ENCODE results near the gene PLAU.
A peak's percentile ranks its signal among the peaks of the same experiment; 100 is the strongest.
"Not testable (repeated sequence)": the region's sequence is repeated elsewhere in the genome, so short reads cannot be mapped to it uniquely, and the experiment has no call there.

PLAU gene

DNA sequence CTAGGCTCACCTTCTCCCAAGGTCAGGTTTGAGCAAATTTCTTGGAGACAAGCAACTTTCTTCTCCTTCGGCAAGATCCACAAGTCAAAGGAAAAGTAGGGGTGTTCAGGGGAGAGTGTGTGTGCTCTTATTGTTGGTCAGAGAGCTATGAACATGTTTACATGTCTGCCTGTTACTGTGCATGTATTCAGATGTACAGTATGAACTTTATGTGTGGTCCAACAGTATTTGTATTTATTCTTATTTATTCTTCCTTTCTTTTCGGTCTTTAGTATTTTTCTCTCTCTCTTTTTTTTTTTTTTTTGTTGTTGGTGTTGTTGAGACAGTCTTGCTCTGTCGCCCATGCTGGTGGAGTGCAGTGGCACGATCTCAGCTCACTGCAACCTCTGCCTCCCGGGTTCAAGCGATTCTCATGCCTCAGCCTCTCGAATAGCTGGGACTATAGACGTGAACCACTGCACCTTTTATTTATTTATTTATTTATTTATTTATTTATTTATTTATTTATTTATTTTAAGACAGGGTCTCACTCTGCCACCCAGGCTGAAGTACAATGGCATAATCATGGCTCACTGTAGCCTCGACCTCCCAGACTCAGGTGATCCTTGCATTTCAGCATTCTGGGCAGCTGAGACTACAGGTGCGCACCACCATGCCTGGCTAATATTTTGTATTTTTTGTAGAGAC, 38.2 kb downstream of the PLAU start:
- H3K36me3 Mint-ChIP-seq = no peaks in the 10 kb centered on the region
- H3K27ac Mint-ChIP-seq = no peak overlapping the region
- H3K9me3 Mint-ChIP-seq = peaks cover 3% of the 10 kb centered on the region
- DNase-seq = no peak
- no peak overlapping the region for H3K4me3 Mint-ChIP-seq
- H3K4me1 Mint-ChIP-seq = peaks cover 9% of the 10 kb centered on the region
- CTCF ChIA-PET = interaction anchor here (1.3 to 1.5 kb wide), 2 partner anchors 8 to 61 kb away, joined by 3 to 4 read pairs; no protein-coding TSS in a partner anchor
- peaks cover 32% of the 10 kb centered on the region for H3K27me3 Mint-ChIP-seq

DNA sequence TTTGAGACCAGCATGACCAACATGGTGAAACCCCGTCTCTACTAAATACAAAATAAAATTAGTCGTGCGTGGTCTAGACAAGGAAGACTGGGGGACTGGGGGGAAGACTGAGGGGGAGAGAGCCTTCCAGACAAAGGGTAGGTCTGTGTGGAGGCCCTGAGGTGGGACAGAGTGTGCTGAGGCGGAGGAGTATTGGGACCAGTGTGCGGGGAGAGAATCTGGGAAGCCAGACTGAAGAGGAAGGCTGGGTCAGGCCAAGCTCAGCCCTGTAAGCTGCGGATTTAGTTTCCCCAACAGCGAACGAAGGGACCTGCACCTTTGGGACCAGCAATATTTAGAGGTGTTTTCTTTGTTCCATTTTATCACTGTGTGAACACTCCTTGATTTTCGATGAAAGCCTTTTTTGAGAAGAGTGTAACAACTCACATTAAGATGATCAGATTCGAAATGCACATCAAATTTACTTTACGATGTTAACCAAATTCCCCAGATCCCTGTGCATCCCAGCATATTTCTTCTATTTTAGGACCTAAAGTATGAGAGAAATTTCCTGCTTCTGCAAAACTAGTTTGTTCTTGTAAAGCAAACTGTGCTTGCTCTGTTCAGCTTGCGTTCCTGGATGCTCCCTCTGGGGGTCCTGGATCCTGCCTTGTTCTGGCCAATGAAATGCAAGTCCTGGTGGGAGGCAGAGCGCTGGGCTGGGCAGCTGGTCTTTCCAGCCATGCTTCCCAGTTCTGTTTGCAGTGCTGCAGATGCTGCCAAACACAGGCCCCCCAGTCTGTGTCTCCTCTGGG, 39.4 kb downstream of the PLAU start:
- H3K4me3 Mint-ChIP-seq = no peak overlapping the region
- H3K4me1 Mint-ChIP-seq = peaks cover 16% of the 10 kb centered on the region
- H3K27me3 Mint-ChIP-seq = peaks cover 23% of the 10 kb centered on the region
- CTCF ChIA-PET = interaction anchor here (1.3 to 1.5 kb wide), 2 partner anchors 10 to 63 kb away, joined by 3 to 4 read pairs; no protein-coding TSS in a partner anchor
- no peak overlapping the region for H3K27ac Mint-ChIP-seq
- peaks cover under 1% of the 10 kb centered on the region for H3K9me3 Mint-ChIP-seq
- no peaks in the 10 kb centered on the region for H3K36me3 Mint-ChIP-seq
- DNase-seq = no peak

DNA sequence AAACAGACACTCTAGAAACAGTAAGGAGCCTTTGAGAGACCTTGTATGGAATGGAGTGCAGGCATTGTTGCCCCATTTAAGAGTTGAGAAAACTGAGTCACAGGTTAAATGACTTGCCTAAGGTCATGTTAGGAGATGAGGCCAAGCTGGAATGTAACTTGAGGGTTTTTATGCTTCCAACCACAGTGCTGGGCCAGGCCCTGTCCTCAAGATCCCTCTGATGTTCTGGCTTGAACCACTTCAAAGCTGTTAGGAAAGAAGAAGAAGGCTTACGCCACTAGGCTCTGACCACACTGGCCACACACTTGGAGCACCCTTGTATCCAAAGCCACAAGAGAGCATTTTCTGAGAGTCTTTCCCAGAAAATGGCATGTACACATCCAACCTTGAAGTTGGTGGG, 42.7 kb downstream of the PLAU start:
- DNase-seq = no peak
- Mint-ChIP-seq H3K27me3 (peaks cover 10% of the 10 kb centered on the region), H3K4me1 (peaks cover 46% of the 10 kb centered on the region), H3K36me3 (no peaks in the 10 kb centered on the region), H3K27ac (no peak overlapping the region), H3K9me3 (no peaks in the 10 kb centered on the region), H3K4me3 (no peak overlapping the region)
- CTCF ChIA-PET = interaction anchor here (0.7 to 2.0 kb wide), 5 partner anchors 11 to 149 kb away, joined by 3 to 8 read pairs (median 6); no protein-coding TSS in a partner anchor

DNA sequence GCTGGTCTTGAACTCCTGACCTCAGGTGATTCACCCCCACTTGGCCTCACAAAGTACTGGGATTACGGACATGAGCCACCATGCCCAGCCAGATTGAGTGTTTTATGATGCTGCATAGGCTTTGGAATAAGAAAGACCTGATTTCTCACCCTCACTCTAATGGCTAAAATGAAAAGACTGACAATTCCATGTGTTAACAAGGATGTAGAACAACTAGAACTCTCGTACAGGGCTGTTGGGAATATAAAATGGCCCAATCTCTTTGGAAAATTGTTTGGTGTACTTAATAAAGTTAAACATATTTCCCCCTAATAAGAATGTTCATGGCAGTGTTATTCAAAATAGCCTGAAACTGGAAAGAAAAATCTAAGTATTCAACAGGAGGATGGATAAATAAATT, 43.8 kb downstream of the PLAU start:
- Mint-ChIP-seq H3K27ac (no peak overlapping the region), H3K36me3 (no peaks in the 10 kb centered on the region), H3K4me3 (no peak overlapping the region), H3K9me3 (no peaks in the 10 kb centered on the region), H3K4me1 (peaks cover 57% of the 10 kb centered on the region), H3K27me3 (peaks cover 7% of the 10 kb centered on the region)
- CTCF ChIA-PET = interaction anchor here (1.3 to 2.0 kb wide), 2 partner anchors 14 to 69 kb away, joined by 7 to 8 read pairs; no protein-coding TSS in a partner anchor
- no peak for DNase-seq

DNA sequence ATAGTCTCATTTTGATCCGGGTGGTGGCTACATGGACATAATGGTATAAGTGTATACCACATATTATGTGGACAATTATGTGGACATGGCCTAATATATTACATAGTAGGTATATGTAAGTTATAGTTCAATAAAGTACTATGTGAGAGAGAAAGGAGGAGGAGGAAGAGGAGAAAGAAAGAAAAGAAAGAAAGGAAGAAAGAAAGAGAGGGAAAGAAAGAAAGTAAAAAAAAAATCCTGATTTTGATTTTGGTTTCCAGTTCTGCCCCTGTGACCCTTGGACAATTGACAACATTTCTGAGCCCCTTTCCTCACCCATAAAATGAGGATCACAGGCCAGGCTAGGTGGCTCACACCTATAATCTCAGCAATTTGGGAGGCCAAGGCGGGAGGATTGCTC, 44.8 kb downstream of the PLAU start:
- Mint-ChIP-seq H3K4me1 (peaks cover 65% of the 10 kb centered on the region), H3K9me3 (no peaks in the 10 kb centered on the region), H3K27ac (peak overlapping the region; percentile 89), H3K36me3 (no peaks in the 10 kb centered on the region), H3K4me3 (no peak overlapping the region), H3K27me3 (peaks cover under 1% of the 10 kb centered on the region)
- CTCF ChIA-PET = interaction anchor here (1.1 kb wide), 1 partner anchor 18 kb away, joined by 5 read pairs; no protein-coding TSS in a partner anchor
- no peak for DNase-seq

DNA sequence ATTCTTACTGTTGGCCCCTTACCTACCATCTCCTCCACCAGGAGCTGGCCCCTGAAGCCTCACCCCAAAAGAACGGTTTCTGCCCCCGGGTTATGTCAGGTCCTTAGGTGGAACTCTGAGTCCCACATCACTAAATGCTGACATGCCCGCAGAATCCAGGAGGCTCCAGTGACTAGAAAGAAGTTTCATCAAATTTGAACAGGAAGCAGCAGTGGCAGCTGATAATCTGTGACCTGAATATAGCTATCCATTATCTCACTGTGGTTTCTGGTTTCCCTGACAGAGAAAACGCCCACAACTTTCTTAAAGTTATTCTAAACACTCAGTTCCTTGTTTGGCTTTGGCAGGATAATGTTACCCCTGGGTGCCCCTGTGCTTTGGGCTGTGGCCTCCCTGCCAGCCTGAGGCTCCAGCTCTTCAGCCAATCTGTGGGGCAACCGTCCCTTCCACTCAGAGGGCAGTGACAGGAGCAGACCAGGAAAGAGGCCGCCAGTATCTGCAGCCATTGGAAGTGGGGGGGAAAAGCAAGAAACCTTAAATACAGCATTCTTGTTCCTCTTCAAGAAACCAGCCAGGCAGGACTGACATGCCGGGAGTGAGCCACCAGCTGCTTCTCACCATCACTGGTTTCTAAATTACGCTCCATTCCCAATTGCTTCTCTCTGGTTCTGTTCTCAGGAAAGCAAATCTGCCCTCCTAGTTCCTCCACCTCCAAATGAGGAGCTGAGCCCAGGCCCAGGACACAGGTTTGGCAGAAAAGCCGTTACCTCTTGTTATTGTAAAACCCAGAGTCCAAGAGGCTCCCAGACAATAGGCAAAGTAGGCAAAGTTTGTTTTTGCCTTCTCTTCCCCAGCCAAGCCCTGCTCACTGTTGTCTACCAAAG, 45.8 kb downstream of the PLAU start:
- DNase-seq = peak; percentile 57
- no peaks in the 10 kb centered on the region for H3K9me3 Mint-ChIP-seq
- H3K27me3 Mint-ChIP-seq = no peaks in the 10 kb centered on the region
- peaks cover 65% of the 10 kb centered on the region for H3K4me1 Mint-ChIP-seq
- H3K36me3 Mint-ChIP-seq = no peaks in the 10 kb centered on the region
- H3K4me3 Mint-ChIP-seq = peak overlapping the region; percentile 61
- peak overlapping the region; percentile 98 for H3K27ac Mint-ChIP-seq
- CTCF ChIA-PET = interaction anchor here (0.7 to 4.2 kb wide), 12 partner anchors 10 to 147 kb away, joined by 3 to 37 read pairs (median 6); no protein-coding TSS in a partner anchor

DNA sequence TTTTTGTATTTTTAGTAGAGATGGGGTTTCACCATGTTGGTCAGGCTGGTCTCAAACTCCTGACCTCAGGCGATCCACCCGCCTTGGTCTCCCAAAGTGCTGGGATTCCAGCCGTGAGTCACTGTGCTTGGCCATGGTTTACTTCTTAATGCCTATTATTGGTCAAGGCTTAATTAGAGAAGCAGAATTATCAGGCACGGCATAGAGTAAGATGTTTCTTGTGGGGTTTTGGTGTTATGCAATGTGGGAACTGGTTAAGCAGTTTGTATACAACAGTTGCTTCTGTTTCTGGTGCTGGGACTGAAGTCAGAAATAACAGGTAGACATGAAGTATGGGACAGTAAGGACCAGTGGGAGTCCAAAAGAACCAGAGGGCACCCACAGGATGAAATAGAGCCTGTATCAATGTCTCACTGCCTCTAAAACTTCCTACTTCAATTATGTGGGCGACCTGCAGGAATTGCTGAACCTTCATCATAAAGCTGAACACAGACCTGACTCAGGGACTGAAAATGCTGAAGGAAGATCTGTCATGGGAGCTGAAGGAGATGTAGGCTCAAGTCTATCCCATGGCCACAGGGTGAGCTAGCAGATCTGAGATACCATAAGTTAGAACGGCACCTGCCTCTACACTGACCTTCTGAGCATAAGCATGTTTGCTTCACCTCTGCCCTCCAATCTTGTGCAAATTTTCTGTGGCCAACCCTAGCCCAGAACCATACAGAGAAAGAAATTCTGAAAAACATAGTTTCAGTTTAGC, 48.7 kb downstream of the PLAU start:
- no peaks in the 10 kb centered on the region for H3K36me3 Mint-ChIP-seq
- CTCF ChIA-PET = interaction anchor here (0.8 to 4.2 kb wide), 3 partner anchors 15 to 122 kb away, joined by 3 to 37 read pairs (median 4); no protein-coding TSS in a partner anchor

DNA sequence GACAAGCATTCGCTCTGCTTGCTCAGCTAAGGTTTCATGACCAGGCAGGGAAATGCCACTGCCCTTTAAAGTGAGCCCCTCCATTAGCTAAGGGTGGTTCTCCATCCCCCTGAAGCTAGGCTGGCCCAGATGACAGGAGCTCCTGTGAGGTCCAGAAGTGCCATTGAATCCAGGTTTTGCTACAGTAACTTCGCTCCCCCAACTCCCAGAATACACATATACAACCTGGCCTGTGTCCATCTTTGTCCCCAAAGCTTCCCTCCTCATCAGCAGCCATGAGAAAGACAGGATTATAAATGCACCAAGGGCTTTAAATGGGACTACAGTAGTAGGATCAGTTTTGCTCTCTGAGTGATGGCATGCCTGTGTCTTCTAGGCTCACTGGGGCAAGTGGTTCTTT, 51.5 kb downstream of the PLAU start:
- no peaks in the 10 kb centered on the region for H3K36me3 Mint-ChIP-seq
- H3K27ac Mint-ChIP-seq = no peak overlapping the region
- CTCF ChIA-PET = no interaction called here
- no peaks in the 10 kb centered on the region for H3K9me3 Mint-ChIP-seq
- H3K4me3 Mint-ChIP-seq = no peak overlapping the region
- H3K27me3 Mint-ChIP-seq = peaks cover 18% of the 10 kb centered on the region
- DNase-seq = no peak
- H3K4me1 Mint-ChIP-seq = peaks cover 31% of the 10 kb centered on the region

More for the DNA sequence above, 48.7 kb downstream of the PLAU start:
- no peaks in the 10 kb centered on the region for H3K27me3 Mint-ChIP-seq
- H3K4me3 Mint-ChIP-seq = no peak overlapping the region
- peak overlapping the region; percentile 86 for H3K27ac Mint-ChIP-seq
- no peaks in the 10 kb centered on the region for H3K9me3 Mint-ChIP-seq
- no peak for DNase-seq
- peaks cover 54% of the 10 kb centered on the region for H3K4me1 Mint-ChIP-seq

DNA sequence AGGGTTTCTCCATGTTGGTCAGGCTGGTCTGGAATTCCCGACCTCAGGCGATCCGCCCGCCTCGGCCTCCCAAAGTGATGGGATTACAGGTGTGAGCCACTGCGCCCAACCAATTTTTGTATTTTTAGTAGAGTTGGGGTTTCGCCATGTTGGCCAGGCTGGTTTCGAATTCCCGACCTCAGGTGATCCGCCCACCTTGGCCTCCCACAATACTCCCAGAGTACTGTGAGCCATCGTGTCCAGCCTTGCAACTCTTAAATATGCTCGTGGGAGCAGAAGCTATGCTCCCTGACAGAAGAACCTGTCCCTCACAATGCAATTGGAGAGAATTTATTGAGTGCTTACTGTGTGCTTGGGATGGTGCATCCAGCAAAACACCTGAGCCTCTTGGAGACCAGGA, 52.6 kb downstream of the PLAU start:
- H3K4me3 Mint-ChIP-seq, H3K9me3 Mint-ChIP-seq, DNase-seq, H3K27ac Mint-ChIP-seq, H3K36me3 Mint-ChIP-seq, CTCF ChIA-PET: not testable (repeated sequence)
- Mint-ChIP-seq H3K4me1 (peaks cover 20% of the 10 kb centered on the region), H3K27me3 (peaks cover 18% of the 10 kb centered on the region)

DNA sequence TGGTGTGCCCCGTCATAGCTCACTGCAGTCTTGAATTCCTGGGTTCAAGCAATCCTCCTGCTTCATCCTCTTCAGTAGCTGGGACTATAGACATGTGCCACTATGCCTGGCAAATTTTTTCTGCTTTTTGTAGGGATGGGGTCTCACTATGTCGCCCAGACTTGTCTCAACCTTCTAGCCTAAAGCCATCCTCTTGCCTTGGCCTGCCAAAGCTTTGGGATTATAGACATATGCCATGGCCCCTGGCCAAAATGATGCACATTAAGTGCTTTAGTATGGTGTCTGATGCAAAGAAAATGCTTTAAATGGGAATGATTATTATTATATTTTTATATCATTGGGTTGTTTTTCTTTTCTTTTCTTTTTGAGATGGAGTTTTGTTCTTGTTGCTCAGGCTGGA, 53.8 kb downstream of the PLAU start:
- H3K4me3 Mint-ChIP-seq = no peak overlapping the region
- CTCF ChIA-PET = no interaction called here
- no peaks in the 10 kb centered on the region for H3K9me3 Mint-ChIP-seq
- H3K36me3 Mint-ChIP-seq = no peaks in the 10 kb centered on the region
- H3K27me3 Mint-ChIP-seq = peaks cover 18% of the 10 kb centered on the region
- H3K27ac Mint-ChIP-seq = no peak overlapping the region
- DNase-seq = no peak
- H3K4me1 Mint-ChIP-seq = peaks cover 8% of the 10 kb centered on the region

DNA sequence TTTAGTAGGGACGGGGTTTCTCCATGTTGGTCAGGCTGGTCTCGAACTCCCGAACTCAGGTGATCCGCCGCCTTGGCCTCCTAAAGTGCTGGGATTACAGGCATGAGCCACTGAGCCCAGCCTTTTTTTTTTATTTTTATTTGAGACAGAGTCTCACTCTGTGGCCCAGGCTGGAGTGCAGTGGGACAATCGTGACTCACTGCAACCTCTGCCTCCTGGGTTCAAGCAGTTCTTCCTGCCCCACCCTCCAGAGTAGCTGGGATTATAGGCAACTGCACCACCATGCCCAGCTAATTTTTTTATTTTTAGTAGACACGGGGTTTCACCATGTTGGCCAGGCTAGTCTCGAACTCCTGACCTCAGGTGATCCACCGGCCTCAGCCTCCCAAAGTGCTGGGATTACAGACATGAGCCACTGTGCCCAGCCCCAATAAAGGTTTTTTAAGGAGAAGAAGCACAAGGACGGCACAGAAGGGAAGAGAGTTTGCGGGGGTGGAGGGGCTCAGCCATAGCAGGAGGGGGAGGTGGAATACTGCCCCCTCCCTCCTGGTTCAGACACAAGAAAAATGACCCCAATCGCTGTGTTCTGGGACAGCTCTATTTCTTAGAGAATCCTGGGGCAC, 54.4 kb downstream of the PLAU start:
- H3K27ac Mint-ChIP-seq, H3K36me3 Mint-ChIP-seq, H3K4me1 Mint-ChIP-seq, H3K4me3 Mint-ChIP-seq, DNase-seq, H3K9me3 Mint-ChIP-seq, CTCF ChIA-PET: not testable (repeated sequence)
- peaks cover 18% of the 10 kb centered on the region for H3K27me3 Mint-ChIP-seq

DNA sequence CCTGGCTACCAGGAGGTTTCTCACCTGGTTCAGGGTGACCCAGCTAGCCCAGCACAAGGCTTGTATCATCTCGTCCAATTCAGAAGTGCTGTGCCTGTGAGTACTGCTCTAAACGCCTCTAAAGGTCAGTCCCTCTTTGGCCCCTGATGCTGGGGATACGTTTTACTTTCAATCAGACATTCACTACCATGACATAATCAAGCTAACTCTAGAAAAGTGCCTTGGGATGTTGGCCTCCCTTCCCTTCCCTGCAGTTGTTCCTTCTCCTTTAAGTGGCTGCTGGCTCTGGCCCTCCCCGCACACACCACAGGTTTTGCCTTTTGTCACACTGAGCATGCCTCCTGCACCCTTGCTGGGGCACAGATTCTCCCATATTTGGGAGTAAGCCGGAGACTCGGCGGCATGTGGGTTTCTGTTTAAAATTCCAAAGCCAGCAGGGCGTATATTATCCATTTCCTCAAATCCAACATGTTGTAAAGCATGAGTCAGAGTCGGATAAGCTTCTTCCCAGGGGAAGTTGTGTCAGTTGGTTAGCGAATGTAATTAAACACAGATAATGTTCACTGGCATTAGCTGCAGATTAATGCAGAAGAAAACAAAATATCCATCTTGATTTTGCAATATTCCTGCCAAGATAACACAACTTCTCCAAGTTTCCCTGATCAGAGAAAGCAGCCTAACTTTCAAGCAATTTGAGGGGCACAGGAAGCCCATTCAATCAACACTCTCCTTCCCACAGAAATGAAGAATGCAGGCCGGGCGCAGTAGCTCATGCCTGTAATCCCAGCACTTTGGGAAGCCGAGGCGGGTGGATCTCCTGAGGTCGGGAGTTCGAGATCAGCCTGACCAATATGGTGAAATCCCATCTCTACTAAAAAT, 55.2 kb downstream of the PLAU start:
- CTCF ChIA-PET = interaction anchor here (0.9 to 1.1 kb wide), 2 partner anchors 9 to 80 kb away, joined by 3 to 4 read pairs; no protein-coding TSS in a partner anchor

More for the DNA sequence above, 55.2 kb downstream of the PLAU start:
- no peak for DNase-seq
- Mint-ChIP-seq H3K4me3 (no peak overlapping the region), H3K36me3 (no peaks in the 10 kb centered on the region), H3K27ac (no peak overlapping the region), H3K9me3 (no peaks in the 10 kb centered on the region), H3K27me3 (peaks cover 18% of the 10 kb centered on the region), H3K4me1 (no peaks in the 10 kb centered on the region)

Measured in activated naive CD4-positive, alpha-beta T cell treated with anti-CD3 and anti-CD28 coated beads, Interleukin-2, amount 10 ng/mL, durations not matched to agents 7 days and 5 days (primary cell).